Mesenchymal stem cell (in vitro differentiated cells and primary cell): ENCODE data around the gene CCDC70.

ENCODE experiments used
- DNase-seq: peaks from one replicate; pipeline ENCODE4 v3.0.0-alpha.2; 2013
- H2AFZ ChIP-seq: one replicate; pipeline ENCODE4 v1.6.1; 2013; ENCODE audit warnings: low read depth, mild to moderate bottlenecking, control low read depth, inconsistent platforms, low read length, moderate library complexity
- H2AK5ac ChIP-seq: 2 replicates; pipeline ENCODE4 v1.6.1; 2013; ENCODE audit warnings: low read length, moderate library complexity, mild to moderate bottlenecking, inconsistent platforms; ENCODE audit not compliant: severe bottlenecking
- H2BK120ac ChIP-seq: one replicate; pipeline ENCODE4 v1.6.1; 2013; ENCODE audit warnings: low read depth, mild to moderate bottlenecking, inconsistent platforms, low read length, moderate library complexity
- H2BK12ac ChIP-seq, 2 experiments: one replicate each; pipeline ENCODE4 v1.6.1; 2013; ENCODE audit warnings: inconsistent platforms in 2 of 2, low read length in 2 of 2, mild to moderate bottlenecking in 2 of 2, moderate library complexity in 2 of 2, control low read depth in 1 of 2
- H2BK15ac ChIP-seq: one replicate; pipeline ENCODE4 v1.6.1; 2013; ENCODE audit warnings: mild to moderate bottlenecking, low read depth, inconsistent platforms; ENCODE audit not compliant: poor library complexity, severe bottlenecking
- H2BK5ac ChIP-seq: 2 replicates; pipeline ENCODE4 v1.6.1; 2013; ENCODE audit warnings: low read depth, mild to moderate bottlenecking, low read length, control low read depth, inconsistent platforms; ENCODE audit not compliant: poor library complexity, severe bottlenecking
- H3K14ac ChIP-seq, 2 experiments: one replicate each; pipeline ENCODE4 v1.6.1; 2013; ENCODE audit warnings: inconsistent platforms in 2 of 2, low read length in 2 of 2, control low read depth in 1 of 2, mild to moderate bottlenecking in 1 of 2, moderate library complexity in 1 of 2
- H3K18ac ChIP-seq, 2 experiments: one replicate each; pipeline ENCODE4 v1.6.1; 2013; ENCODE audit warnings: inconsistent platforms in 2 of 2, low read length in 2 of 2, control low read depth in 1 of 2, low read depth in 1 of 2, mild to moderate bottlenecking in 1 of 2
- H3K23ac ChIP-seq, 2 experiments: one replicate each; pipeline ENCODE4 v1.6.1; 2013; ENCODE audit warnings: inconsistent platforms in 2 of 2, low read length in 2 of 2, mild to moderate bottlenecking in 2 of 2, moderate library complexity in 2 of 2, control low read depth in 1 of 2
- H3K27ac ChIP-seq: 2 replicates; pipeline ENCODE4 v1.5.1; 2013; ENCODE audit warnings: mild to moderate bottlenecking, moderate library complexity, low read length, control low read depth, inconsistent platforms; ENCODE audit not compliant: poor library complexity, severe bottlenecking
- H3K27me3 ChIP-seq, 2 experiments: 2 replicates each; pipeline versions ENCODE4 v1.6.1 to v1.7.0; 2013; ENCODE audit warnings: low read length in 2 of 2, mild to moderate bottlenecking in 2 of 2, moderate library complexity in 2 of 2, control low read depth in 1 of 2, inconsistent platforms in 1 of 2; ENCODE audit not compliant: control insufficient read depth in 1 of 2, insufficient read depth in 1 of 2
- H3K36me3 ChIP-seq, 2 experiments: 2 replicates each; pipeline versions ENCODE4 v1.6.1 to v1.7.0; 2013; ENCODE audit warnings: low read length in 2 of 2, control low read depth in 1 of 2, inconsistent platforms in 1 of 2, low read depth in 1 of 2, mild to moderate bottlenecking in 1 of 2; ENCODE audit not compliant: insufficient read depth in 2 of 2, control insufficient read depth in 1 of 2
- H3K4ac ChIP-seq, 2 experiments: one replicate each; pipeline ENCODE4 v1.6.1; 2013; ENCODE audit warnings: inconsistent platforms in 2 of 2, low read length in 2 of 2, mild to moderate bottlenecking in 2 of 2, moderate library complexity in 2 of 2, control low read depth in 1 of 2, low read depth in 1 of 2
- H3K4me1 ChIP-seq: 2 replicates; pipeline ENCODE4 v1.6.1; 2013; ENCODE audit warnings: low read depth, low read length, control low read depth; ENCODE audit not compliant: control insufficient read depth, insufficient read depth
- H3K4me2 ChIP-seq: 2 replicates; pipeline ENCODE4 v1.6.1; 2013; ENCODE audit warnings: low read length, mild to moderate bottlenecking, inconsistent platforms; ENCODE audit not compliant: poor library complexity, severe bottlenecking
- H3K4me3 ChIP-seq, 2 experiments: 2 replicates each; pipeline versions ENCODE4 v1.5.1 to v1.7.0; 2013; ENCODE audit warnings: low read length in 2 of 2, mild to moderate bottlenecking in 2 of 2, control low read depth in 1 of 2, low read depth in 1 of 2; ENCODE audit not compliant: insufficient read depth in 1 of 2
- H3K79me1 ChIP-seq: replicated peaks from 2 replicates; pipeline ENCODE4 v1.6.1; 2013; ENCODE audit warnings: mild to moderate bottlenecking, control low read depth, low read length, inconsistent platforms; ENCODE audit not compliant: poor library complexity, severe bottlenecking
- H3K9ac ChIP-seq: 2 replicates; pipeline ENCODE4 v1.7.0; 2013; ENCODE audit warnings: mild to moderate bottlenecking, low read length, moderate library complexity
- H3K9me3 ChIP-seq: 2 replicates; pipeline ENCODE4 v1.7.0; 2013; ENCODE audit warnings: mild to moderate bottlenecking, low read length; ENCODE audit not compliant: control insufficient read depth
- H4K8ac ChIP-seq: one replicate; pipeline ENCODE4 v1.6.1; 2013; ENCODE audit warnings: inconsistent platforms, mild to moderate bottlenecking, low read length, moderate library complexity
- H4K91ac ChIP-seq: one replicate; pipeline ENCODE4 v1.6.1; 2013; ENCODE audit warnings: mild to moderate bottlenecking, low read length, inconsistent platforms
- WGBS: methylation state at CpG from one replicate; pipeline ENCODE4 v1.1.7; 2013; ENCODE audit warnings: mixed read lengths; 5-methylcytosine and 5-hydroxymethylcytosine counted together

Gene CCDC70

GRCh38 chr13:51819544-51819943 lies 42.2 kb upstream of the CCDC70 start:
- WGBS: 88% methylated on average over 2 of the region's 3 CpGs
- no peaks in the 10 kb centered on the region for H3K9me3 ChIP-seq

GRCh38 chr13:51820016-51820597 lies 41.7 kb upstream of the CCDC70 start:
- Histone ChIP-seq H3K4me3 (no peak overlapping the region), H2AFZ (no peak overlapping the region), H2BK120ac (no peak overlapping the region), H3K18ac (no peak overlapping the region), H4K91ac (no peak overlapping the region), H3K9me3 (no peaks in the 10 kb centered on the region), H3K27me3 (peaks cover 68% of the 10 kb centered on the region in 2 experiments), H2BK12ac (no peak overlapping the region), H2BK15ac (no peak overlapping the region), H3K36me3 (no peaks in the 10 kb centered on the region), H3K9ac (no peak overlapping the region), H3K4ac (no peak overlapping the region), H2AK5ac (no peak overlapping the region), H3K23ac (no peak overlapping the region), H3K79me1 (no peaks in the 10 kb centered on the region), H2BK5ac (no peak overlapping the region), H4K8ac (no peak overlapping the region), H3K4me2 (no peak overlapping the region), H3K27ac (no peak overlapping the region), H3K14ac (no peak overlapping the region), H3K4me1 (peaks cover 4% of the 10 kb centered on the region)
- DNase-seq: no peak
- WGBS: 90% methylated on average over 4 of the region's 4 CpGs

More at GRCh38 chr13:51819544-51819943, 42.2 kb upstream of the CCDC70 start:
- H3K14ac ChIP-seq: no peak overlapping the region
- DNase-seq: no peak
- H2BK12ac ChIP-seq: no peak overlapping the region
- H4K91ac ChIP-seq: no peak overlapping the region
- H3K4ac ChIP-seq: no peak overlapping the region
- no peak overlapping the region for H3K4me3 ChIP-seq
- H3K23ac ChIP-seq: no peak overlapping the region
- no peak overlapping the region for H3K9ac ChIP-seq
- no peak overlapping the region for H3K18ac ChIP-seq
- no peak overlapping the region for H4K8ac ChIP-seq
- H2BK15ac ChIP-seq: no peak overlapping the region
- peaks cover 8% of the 10 kb centered on the region for H3K4me1 ChIP-seq
- no peak overlapping the region for H2BK120ac ChIP-seq
- H3K4me2 ChIP-seq: no peak overlapping the region
- H2AFZ ChIP-seq: no peak overlapping the region
- no peak overlapping the region for H2BK5ac ChIP-seq
- H2AK5ac ChIP-seq: no peak overlapping the region
- H3K27me3 ChIP-seq: peaks cover 68% of the 10 kb centered on the region in 2 experiments
- no peak overlapping the region for H3K27ac ChIP-seq
- no peaks in the 10 kb centered on the region for H3K36me3 ChIP-seq
- no peaks in the 10 kb centered on the region for H3K79me1 ChIP-seq

- H2BK12ac ChIP-seq: no peak overlapping the region
- peaks cover 58 to 60% of the 10 kb centered on the region in 2 experiments for H3K27me3 ChIP-seq
Observed at GRCh38 chr13:51821606-51822005, 40.2 kb upstream of the CCDC70 start.

GRCh38 chr13:51822106-51822815 lies 39.5 kb upstream of the CCDC70 start:
- peaks cover 57 to 60% of the 10 kb centered on the region in 2 experiments for H3K27me3 ChIP-seq
- no peak overlapping the region for H3K23ac ChIP-seq
- H2BK120ac ChIP-seq: no peak overlapping the region
- no peak overlapping the region for H3K14ac ChIP-seq
- H3K79me1 ChIP-seq: no peaks in the 10 kb centered on the region
- 91% methylated on average over 13 of the region's 13 CpGs for WGBS
- no peak overlapping the region for H3K4ac ChIP-seq
- no peak overlapping the region for H2AK5ac ChIP-seq
- no peak overlapping the region for H2AFZ ChIP-seq
- no peak for DNase-seq
- H2BK5ac ChIP-seq: no peak overlapping the region
- H3K4me3 ChIP-seq: no peak overlapping the region
- no peak overlapping the region for H4K8ac ChIP-seq
- H3K4me2 ChIP-seq: no peak overlapping the region
- H3K36me3 ChIP-seq: no peaks in the 10 kb centered on the region
- no peak overlapping the region for H3K9ac ChIP-seq
- no peak overlapping the region for H2BK15ac ChIP-seq
- H2BK12ac ChIP-seq: no peak overlapping the region
- no peak overlapping the region for H3K27ac ChIP-seq
- no peaks in the 10 kb centered on the region for H3K9me3 ChIP-seq
- H3K18ac ChIP-seq: no peak overlapping the region
- H3K4me1 ChIP-seq: peaks cover 2% of the 10 kb centered on the region
- no peak overlapping the region for H4K91ac ChIP-seq

More at GRCh38 chr13:51821606-51822005, 40.2 kb upstream of the CCDC70 start:
- Histone ChIP-seq H2AK5ac (no peak overlapping the region), H2BK120ac (no peak overlapping the region), H3K14ac (no peak overlapping the region), H3K23ac (no peak overlapping the region), H3K27ac (no peak overlapping the region), H3K4ac (no peak overlapping the region), H2BK15ac (no peak overlapping the region), H3K79me1 (no peaks in the 10 kb centered on the region), H3K4me3 (no peak overlapping the region), H3K18ac (no peak overlapping the region), H3K4me1 (peaks cover 2% of the 10 kb centered on the region), H3K36me3 (no peaks in the 10 kb centered on the region), H4K91ac (no peak overlapping the region), H3K4me2 (no peak overlapping the region), H3K9ac (no peak overlapping the region), H2AFZ (no peak overlapping the region), H3K9me3 (no peaks in the 10 kb centered on the region), H2BK5ac (no peak overlapping the region), H4K8ac (no peak overlapping the region)
- 59% methylated on average over 2 of the region's 2 CpGs for WGBS
- no peak for DNase-seq
